ENCODE measurements around the gene MMAB.

DNA sequence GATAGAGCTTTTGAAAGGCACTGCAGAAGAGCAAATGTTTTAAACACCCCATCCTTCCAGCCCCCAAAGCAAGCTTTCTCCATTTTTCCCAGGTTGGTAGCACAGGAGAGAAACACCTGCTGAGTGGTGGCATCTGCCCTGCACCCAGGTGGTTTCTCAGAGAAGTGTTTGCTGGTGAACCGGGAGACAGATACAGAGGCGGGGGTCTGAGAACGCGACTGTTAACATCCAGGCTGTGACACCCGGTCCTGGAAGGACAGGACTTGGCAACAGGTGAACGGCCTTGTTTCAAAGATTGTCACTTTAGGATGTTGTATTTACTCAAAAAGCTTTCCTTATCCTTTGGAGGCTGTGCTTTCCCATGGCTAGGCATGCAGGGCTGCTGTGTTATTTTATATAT, 18.5 kb downstream of the MMAB start:
- TF ChIP-seq POLR2AphosphoS5 (IDR thresholded peaks at IDR 0.05; ENCODE audit: low read depth, low read length) = no peak
- TF ChIP-seq, protein P1, sequence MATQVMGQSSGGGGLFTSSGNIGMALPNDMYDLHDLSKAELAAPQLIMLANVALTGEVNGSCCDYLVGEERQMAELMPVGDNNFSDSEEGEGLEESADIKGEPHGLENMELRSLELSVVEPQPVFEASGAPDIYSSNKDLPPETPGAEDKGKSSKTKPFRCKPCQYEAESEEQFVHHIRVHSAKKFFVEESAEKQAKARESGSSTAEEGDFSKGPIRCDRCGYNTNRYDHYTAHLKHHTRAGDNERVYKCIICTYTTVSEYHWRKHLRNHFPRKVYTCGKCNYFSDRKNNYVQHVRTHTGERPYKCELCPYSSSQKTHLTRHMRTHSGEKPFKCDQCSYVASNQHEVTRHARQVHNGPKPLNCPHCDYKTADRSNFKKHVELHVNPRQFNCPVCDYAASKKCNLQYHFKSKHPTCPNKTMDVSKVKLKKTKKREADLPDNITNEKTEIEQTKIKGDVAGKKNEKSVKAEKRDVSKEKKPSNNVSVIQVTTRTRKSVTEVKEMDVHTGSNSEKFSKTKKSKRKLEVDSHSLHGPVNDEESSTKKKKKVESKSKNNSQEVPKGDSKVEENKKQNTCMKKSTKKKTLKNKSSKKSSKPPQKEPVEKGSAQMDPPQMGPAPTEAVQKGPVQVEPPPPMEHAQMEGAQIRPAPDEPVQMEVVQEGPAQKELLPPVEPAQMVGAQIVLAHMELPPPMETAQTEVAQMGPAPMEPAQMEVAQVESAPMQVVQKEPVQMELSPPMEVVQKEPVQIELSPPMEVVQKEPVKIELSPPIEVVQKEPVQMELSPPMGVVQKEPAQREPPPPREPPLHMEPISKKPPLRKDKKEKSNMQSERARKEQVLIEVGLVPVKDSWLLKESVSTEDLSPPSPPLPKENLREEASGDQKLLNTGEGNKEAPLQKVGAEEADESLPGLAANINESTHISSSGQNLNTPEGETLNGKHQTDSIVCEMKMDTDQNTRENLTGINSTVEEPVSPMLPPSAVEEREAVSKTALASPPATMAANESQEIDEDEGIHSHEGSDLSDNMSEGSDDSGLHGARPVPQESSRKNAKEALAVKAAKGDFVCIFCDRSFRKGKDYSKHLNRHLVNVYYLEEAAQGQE (IDR thresholded peaks at IDR 0.05; ENCODE audit: insufficient read depth in 1 of 2, low read depth in 2 of 2, low read length in 2 of 2) = no peak
